Activated naive CD4-positive, alpha-beta T cell treated with anti-CD3 and anti-CD28 coated beads, Interleukin-2, amount 50 U/mL, for 72 hours (primary cell): ENCODE data around the gene ADAMTS16. TPM values are rescaled to one million over a fixed set of nuclear protein-coding genes. Genes with fewer than 3 reads are reported as not detected.

Experiments used
- ATAC-seq, 2 donors: fragments of 150-1000 bp; cut with Tn5 transposase; 2 replicates each; pipeline ENCODE4 v1.10.0; 2021; ENCODE audit warnings: mild to moderate bottlenecking in 2 of 2, moderate library complexity in 2 of 2
- DNase-seq, 2 donors: peaks; one replicate each; pipeline ENCODE4 v3.0.0; 2021 to 2022; ENCODE audit warnings: low spot score in 2 of 2
- H3K27ac Mint-ChIP-seq, 2 donors: one replicate each; pipeline ENCODE4 v1.8.0; 2022; ENCODE audit warnings: mild to moderate bottlenecking in 2 of 2, mixed read lengths in 2 of 2
- H3K36me3 Mint-ChIP-seq, 2 donors: one replicate each; pipeline ENCODE4 v1.8.0; 2022; ENCODE audit warnings: mixed read lengths in 2 of 2
- H3K9me3 Mint-ChIP-seq, 2 donors: one replicate each; pipeline ENCODE4 v1.8.0; 2022; ENCODE audit warnings: mixed read lengths in 2 of 2
- total RNA-seq, 2 donors: library from RNA; stranded (reverse); gene quantifications; one replicate each; pipeline ENCODE4 v1.2.3, GENCODE V29; 2022

The ADAMTS16 gene
- total RNA-seq, 2 donors from 2014 or later: not detected

DNA sequence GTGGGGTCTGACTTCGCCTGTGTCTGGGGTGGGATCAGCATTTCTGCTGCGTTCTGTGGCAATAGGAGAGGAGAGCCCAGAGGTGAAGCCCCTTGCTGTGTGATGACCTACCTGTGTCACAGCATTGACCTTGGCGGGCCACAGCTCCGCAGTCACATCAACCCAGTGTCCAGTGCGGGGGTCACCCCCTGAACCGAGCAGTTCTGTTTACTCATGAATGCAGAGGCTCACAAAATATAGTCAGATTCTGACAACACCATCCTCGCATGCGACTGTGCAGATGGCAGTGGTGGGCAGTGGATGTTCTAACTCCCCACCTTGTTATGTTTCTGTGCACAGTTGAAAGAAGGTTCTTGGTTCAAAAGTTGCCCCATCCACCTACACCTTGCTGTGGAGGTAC lies 100.1 kb downstream of the ADAMTS16 start:
- ATAC-seq (no peak), DNase-seq (no peak)
- H3K36me3 Mint-ChIP-seq: peaks cover 0 to 6% of the 10 kb centered on the region in 2 donors
- no peaks in the 10 kb centered on the region for H3K9me3 Mint-ChIP-seq
- no peak overlapping the region for H3K27ac Mint-ChIP-seq

DNA sequence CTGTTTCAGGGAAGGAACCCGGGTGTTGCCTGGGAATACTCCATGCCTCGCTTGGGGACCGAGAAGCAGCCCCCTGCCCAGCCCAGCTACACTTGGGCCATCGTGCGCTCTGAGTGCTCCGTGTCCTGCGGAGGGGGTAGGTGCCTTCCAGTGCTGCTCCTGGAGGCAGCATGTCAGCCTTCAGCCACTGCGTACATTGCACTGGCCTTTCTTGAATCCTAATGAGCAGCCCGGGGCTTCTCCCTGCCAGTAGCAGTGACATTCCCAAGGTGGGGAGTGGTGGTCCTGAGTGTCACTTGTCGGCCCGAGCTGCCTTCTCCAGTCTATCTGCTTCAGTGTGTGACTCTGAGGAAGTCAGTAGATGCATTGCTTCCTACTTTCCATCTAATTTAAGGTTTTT lies 101.9 kb downstream of the ADAMTS16 start:
- Mint-ChIP-seq H3K36me3 (peaks cover 0 to 6% of the 10 kb centered on the region in 2 donors), H3K9me3 (no peaks in the 10 kb centered on the region), H3K27ac (no peak overlapping the region)
- no peak for DNase-seq
- ATAC-seq: no peak

DNA sequence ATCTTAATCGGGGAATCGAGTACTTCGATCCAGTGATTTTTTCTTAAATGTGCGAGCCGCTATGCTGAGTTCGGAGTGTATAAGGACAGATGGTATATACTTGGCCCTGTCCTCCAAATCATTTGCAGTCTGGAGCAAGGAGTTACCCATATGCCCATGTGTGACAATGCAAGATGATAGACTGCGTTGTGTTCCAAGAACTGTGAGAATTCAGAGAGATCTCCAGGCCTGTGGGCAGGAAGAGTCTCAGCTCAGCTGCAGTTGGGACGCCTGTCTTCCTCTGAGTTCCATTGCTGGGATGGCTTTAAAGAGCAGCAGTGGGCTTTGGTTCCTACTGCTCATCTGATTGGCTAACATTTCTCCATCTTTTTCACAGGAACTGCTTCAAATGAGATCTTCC lies 106.6 kb downstream of the ADAMTS16 start:
- Mint-ChIP-seq H3K36me3 (peaks cover 0 to 6% of the 10 kb centered on the region in 2 donors), H3K27ac (no peak overlapping the region), H3K9me3 (no peaks in the 10 kb centered on the region)
- DNase-seq (no peak), ATAC-seq (no peak)

DNA sequence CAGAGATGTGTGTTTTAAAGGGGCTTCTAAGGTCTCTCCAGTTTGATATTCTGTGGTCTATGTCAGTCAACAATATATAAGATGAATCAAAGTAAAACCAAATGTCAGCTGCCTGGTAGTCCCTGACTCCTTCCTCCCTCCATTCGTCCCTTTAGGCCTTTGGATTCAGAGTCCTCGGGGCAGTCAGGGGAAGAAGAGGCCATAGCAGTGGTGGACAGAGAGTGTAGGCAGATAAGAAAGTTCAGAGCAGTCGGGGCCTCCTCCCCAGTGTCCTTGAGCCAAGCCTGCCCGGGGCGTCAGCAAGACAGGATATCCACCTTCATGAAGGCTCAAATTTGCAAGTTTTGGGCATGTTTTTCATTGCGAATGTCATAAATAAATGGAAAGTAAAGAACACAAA lies 110.6 kb downstream of the ADAMTS16 start:
- Mint-ChIP-seq H3K27ac (no peak overlapping the region), H3K9me3 (peaks cover 7 to 8% of the 10 kb centered on the region in 2 donors), H3K36me3 (no peaks in the 10 kb centered on the region)
- no peak for ATAC-seq
- DNase-seq: no peak

DNA sequence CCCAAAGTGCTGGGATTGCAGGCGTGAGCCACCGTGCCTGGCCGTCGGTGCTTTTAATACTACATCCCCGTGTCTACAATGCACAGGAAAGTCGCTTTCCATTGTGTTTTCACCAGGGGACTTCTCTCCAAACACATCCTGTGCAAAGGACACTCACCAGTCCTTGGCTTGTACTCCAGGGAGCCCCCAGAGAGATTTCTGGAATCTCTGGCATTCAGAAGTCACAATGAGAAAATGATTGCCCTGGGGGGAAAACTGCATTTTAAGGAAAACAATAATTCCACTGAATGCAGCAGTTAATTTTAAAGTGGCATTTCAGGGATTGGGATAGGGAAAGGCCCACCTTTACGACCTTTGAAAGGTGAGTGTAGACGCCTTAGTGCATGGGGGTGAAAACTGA lies 112.0 kb downstream of the ADAMTS16 start:
- peaks cover 8 to 10% of the 10 kb centered on the region in 2 donors for H3K9me3 Mint-ChIP-seq
- H3K36me3 Mint-ChIP-seq: no peaks in the 10 kb centered on the region
- no peak overlapping the region for H3K27ac Mint-ChIP-seq
- ATAC-seq (no peak), DNase-seq (no peak)

DNA sequence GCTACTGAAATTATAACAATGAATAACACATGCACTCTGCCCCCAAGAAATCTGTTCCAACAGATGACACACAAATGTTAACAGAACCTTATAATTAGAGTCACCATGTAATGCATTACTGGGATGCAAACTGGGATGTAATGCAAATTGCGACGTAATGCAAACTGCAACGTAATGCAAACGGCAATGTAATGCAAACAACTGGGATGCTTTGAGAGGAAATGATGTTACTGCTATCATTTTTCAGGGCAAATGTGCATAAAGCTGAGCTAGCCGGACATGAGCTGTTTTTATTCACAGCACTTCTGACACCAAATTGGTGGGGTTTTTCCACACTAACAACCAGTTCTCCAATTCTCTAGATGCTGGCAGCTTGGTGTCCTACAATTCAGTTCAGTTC lies 117.2 kb downstream of the ADAMTS16 start:
- Mint-ChIP-seq H3K9me3 (peaks cover 8 to 10% of the 10 kb centered on the region in 2 donors), H3K27ac (no peak overlapping the region), H3K36me3 (no peaks in the 10 kb centered on the region)
- DNase-seq (no peak), ATAC-seq (no peak)

DNA sequence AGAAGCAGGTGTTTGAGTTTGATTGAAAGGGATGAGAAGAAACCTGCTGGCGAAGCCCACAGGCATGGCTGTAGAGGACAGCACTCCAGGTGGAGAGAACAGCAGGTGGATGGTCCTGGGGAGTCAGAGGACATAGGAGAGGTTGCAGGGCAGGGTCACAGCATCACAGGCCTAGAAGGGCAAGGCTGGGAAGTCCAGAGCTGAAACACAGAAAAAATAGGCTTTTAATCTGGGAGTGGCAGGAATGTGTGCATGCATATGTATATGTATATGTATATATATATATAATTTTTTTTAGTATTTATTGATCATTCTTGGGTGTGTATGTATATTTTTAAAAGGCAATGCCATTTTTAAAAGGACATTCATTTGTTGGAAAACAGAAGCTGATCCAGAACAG lies 118.4 kb downstream of the ADAMTS16 start:
- H3K36me3 Mint-ChIP-seq: no peaks in the 10 kb centered on the region
- ATAC-seq (no peak), DNase-seq (no peak)
- no peak overlapping the region for H3K27ac Mint-ChIP-seq
- H3K9me3 Mint-ChIP-seq: peaks cover 7 to 10% of the 10 kb centered on the region in 2 donors

DNA sequence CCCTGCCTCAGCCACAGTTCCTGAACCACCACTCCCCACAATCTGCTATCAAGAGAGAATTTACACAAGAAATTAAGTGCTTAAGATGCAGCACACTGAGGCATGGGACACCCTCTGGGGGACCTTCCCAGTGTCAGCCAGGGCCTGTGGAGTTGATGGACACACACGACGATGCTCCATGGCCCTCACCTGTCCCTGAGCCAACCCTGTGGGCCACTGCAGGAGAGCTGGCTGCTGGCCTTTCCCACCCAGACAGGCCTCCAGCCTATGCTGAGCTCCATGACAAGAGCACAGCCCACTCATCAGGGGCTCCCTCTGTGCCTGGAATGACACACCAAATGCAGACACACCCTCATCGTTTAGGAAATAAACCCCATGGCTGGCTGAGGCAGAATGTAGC lies 124.6 kb downstream of the ADAMTS16 start:
- DNase-seq (no peak), ATAC-seq (no peak)
- Mint-ChIP-seq H3K9me3 (peaks cover 0 to 4% of the 10 kb centered on the region in 2 donors), H3K27ac (no peak overlapping the region), H3K36me3 (no peaks in the 10 kb centered on the region)

DNA sequence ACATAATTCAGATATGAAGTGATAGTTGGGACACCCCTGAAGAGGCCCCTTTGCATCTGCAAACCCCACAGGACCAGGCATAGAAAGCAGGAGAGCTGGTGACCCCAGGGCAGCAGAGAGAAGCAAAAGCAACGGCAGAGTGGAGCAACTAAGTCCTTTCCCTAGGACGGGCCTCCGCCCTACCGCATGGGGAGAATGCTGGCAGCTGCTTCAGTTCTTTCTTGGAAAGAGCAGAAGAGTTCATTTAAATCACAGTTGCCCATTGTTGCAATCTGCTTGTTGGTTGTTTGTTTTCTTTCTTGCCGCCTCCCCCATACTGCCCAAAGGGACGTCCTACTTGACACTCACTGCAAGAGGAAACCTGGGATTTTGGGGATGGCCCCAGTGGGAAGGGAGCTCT lies 126.2 kb downstream of the ADAMTS16 start:
- DNase-seq (no peak), ATAC-seq (no peak)
- Mint-ChIP-seq H3K36me3 (no peaks in the 10 kb centered on the region), H3K9me3 (peaks cover 0 to 4% of the 10 kb centered on the region in 2 donors), H3K27ac (no peak overlapping the region)

DNA sequence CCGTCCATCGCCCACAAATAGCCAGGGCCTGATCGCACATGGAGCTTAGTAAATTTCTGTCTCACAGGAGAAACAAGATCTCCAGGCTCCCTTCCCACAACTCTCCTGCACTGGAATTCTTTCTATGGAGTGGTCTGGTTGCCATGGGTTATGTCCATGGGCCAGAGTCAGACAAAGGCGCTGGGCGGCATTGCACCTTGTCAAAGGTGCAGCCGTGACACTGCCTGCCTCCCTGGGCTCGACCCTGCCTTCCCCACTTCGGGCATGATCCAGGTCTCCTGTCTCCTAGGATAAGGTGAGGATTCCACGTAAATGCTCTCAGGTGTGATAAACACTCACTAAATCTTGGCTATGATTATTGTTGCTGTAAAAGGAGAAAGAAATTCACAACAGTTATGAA lies 130.0 kb downstream of the ADAMTS16 start:
- Mint-ChIP-seq H3K36me3 (no peaks in the 10 kb centered on the region), H3K27ac (no peak overlapping the region), H3K9me3 (peaks cover 0 to 4% of the 10 kb centered on the region in 2 donors)
- DNase-seq (no peak), ATAC-seq (no peak)

DNA sequence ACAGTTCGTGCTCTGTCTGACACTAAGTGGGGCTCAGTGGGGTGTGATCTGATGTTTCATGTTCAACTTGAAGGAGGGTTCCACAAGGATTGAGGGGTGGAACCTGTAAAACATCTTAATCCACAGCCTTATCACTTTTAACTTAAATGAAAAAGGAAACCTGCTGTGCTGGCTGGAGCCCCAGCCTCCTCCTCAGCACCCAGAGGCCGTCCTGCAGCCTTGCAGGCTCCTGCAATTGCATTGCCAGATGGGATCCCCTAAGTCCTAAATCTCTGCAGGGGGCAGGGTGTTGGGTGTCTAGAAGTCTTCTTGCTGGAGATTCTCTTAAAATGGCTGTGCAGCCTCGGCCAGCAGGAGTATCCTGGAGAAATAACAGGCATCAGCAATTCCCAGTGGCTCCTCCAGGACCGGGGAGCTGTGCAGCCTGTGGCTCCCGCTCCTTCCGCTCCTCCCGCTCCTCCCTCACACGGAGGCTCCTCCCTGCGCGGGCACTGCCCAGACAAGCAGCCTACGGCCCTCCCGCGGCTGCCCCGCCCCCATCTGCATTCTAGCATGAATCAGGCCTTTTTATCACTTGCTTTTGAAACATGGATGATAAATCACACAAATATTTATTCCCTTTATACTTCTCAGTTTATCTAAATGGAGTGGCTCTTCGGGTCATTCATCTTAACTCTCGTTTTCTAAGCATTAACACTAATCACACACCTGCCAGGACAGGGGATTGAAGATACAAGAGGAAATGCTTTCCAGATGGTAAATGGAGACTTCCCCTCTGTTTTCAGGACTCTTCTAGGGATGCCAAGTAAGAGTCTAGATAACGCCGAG lies 131.0 kb downstream of the ADAMTS16 start:
- no peak for ATAC-seq
- H3K36me3 Mint-ChIP-seq: no peaks in the 10 kb centered on the region
- DNase-seq: no peak
- H3K9me3 Mint-ChIP-seq: peaks cover 0 to 4% of the 10 kb centered on the region in 2 donors
- H3K27ac Mint-ChIP-seq: no peak overlapping the region

DNA sequence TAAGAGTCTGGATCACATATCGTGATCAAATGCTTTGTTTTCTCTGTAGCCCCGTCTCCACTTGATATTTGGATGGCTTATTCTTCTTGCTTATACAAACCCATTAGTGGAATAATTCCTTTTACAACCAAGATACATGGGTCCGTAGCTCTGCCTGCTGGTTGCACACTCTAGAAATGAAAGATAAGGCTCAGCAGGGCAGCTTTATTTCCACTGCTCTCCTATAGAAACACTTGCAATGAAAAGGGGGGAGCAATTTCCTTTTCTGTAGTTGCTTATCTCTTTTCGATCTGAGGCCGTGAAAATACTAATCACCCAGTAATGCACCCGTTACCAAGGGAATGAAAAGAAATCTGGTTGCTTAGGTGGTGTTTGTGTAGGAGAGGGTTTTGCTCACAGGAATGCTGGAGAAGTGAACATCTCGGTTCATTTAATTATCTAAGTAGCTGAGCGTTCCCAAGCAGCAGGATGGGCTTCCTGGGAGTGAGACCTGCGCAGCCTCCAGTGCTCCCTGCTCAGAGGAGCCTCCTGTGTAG lies 131.7 kb downstream of the ADAMTS16 start:
- DNase-seq (no peak), ATAC-seq (no peak)
- H3K9me3 Mint-ChIP-seq: peaks cover 0 to 4% of the 10 kb centered on the region in 2 donors
- H3K36me3 Mint-ChIP-seq: no peaks in the 10 kb centered on the region
- no peak overlapping the region for H3K27ac Mint-ChIP-seq

DNA sequence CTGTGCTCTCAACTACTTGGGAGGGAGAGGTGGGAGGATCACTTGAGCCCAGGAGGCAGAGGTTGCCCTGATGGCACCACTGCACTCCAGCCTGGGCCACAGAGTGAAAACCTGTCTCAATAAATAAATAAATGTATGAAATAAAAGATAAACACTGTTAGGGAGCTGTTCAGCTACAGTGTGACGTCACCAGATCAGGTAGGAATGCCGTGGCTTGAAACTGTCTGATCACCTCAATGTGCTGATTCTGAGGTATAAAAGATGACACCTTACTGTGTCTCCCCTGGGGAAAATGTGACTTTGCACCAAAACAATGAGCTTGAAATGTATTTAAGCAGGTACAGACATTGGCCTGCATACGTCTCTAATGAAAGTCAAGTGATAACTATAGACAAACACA lies 133.3 kb downstream of the ADAMTS16 start:
- no peak for ATAC-seq
- Mint-ChIP-seq H3K36me3 (no peaks in the 10 kb centered on the region), H3K9me3 (peaks cover 0 to 2% of the 10 kb centered on the region in 2 donors), H3K27ac (no peak overlapping the region)
- no peak for DNase-seq

DNA sequence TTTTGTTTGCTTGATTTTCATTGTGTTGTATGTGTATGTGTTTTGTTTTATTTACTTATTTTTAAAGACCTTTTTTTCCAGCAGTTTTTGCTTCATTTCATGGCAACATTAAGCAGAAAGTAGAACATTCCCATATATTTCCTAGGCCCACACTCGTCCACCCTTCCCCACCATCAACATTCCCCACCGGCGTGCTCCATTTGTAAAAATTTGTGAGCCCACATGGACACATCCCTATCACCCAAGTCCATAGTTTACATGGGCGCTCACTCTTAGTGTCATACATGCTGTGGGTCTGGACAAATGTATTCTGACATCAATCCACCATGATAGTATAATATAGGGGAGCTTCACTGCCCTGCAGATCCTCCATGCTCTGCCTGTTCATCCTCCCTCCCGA lies 133.8 kb downstream of the ADAMTS16 start:
- no peaks in the 10 kb centered on the region for H3K9me3 Mint-ChIP-seq
- H3K27ac Mint-ChIP-seq: no peak overlapping the region
- no peaks in the 10 kb centered on the region for H3K36me3 Mint-ChIP-seq
- DNase-seq: no peak
- ATAC-seq: no peak

DNA sequence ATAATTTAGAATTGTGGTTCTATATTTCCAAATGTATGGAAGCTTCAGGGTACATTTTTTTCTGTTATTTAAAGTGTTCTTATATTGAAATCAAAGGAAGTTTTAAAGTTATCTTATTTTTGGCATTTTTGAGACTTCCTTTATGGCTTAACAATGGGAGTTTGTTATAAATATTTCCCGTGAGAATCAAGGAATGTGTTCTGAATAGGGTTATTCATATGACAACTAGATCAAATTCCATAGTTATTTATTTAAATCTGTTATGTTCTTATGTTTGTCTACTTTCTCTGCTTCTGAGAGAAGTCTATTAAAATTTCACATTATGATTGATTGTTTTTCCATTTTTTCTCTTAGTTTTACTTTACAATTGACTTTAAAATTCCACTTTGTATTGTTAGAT lies 135.1 kb downstream of the ADAMTS16 start:
- Mint-ChIP-seq H3K36me3 (no peaks in the 10 kb centered on the region), H3K27ac (no peak overlapping the region), H3K9me3 (peaks cover 0 to 5% of the 10 kb centered on the region in 2 donors)
- ATAC-seq: no peak
- no peak for DNase-seq

DNA sequence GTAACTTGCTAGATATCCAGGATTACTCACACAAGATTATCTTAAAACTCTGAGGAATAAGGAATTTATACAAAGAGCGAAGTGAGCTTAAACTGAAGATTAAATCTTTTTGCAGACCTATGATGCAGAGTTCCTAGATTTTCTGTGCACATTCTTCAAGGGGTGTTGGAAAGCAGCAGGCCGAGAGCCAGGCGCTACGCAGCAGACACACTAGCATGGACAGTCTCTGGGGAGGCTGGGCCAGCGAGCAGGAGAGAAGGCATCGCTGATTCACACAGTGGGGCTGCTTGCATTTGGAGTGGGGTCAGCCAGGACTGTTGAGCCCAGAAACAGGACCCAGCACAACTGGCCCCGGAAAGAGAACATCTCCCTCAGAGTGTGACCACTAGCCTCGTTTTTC lies 136.3 kb downstream of the ADAMTS16 start:
- Mint-ChIP-seq H3K36me3 (no peaks in the 10 kb centered on the region), H3K9me3 (peaks cover 0 to 5% of the 10 kb centered on the region in 2 donors), H3K27ac (no peak overlapping the region)
- no peak for ATAC-seq
- no peak for DNase-seq

DNA sequence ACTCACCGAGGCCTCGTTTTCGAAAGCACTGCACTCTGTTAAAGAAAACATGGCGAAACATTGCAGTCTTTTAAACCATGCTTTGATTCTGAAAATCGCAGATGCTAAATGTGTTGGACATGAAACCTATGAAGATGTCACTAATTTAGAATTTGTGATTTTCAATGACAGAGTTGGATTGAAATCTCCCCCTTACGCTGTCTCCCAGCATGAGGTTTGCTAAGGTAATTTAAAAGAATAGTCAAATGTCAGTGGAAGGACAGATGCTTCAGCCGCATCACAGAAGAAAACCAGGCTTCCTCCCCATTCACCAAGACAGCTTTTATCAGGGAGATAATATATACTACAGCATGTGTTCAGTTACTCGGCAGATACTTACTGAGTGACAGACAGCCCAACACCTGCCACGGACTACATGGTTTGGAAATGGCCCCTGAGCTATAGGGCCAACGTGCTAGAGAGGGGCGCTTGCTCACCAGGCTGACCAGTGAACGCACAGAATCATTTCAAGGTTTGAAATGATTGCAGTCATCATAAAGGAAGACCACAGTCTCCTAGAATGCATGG lies 136.9 kb downstream of the ADAMTS16 start:
- ATAC-seq (no peak), DNase-seq (no peak)
- H3K36me3 Mint-ChIP-seq: no peaks in the 10 kb centered on the region
- no peak overlapping the region for H3K27ac Mint-ChIP-seq
- peaks cover 0 to 5% of the 10 kb centered on the region in 2 donors for H3K9me3 Mint-ChIP-seq
